ENCODE data around the gene EPSTI1. TPM values are rescaled to one million over a fixed set of nuclear protein-coding genes. Genes with fewer than 3 reads are reported as not detected.
A peak's percentile ranks its signal among the peaks of the same experiment; 100 is the strongest.

The EPSTI1 gene
- total RNA-seq, 1 donor from 2014 or later, result 4.6 TPM

GRCh38 chr13:42836930-42837690, 154.9 kb downstream of the EPSTI1 start:
- TF ChIP-seq, protein P1, sequence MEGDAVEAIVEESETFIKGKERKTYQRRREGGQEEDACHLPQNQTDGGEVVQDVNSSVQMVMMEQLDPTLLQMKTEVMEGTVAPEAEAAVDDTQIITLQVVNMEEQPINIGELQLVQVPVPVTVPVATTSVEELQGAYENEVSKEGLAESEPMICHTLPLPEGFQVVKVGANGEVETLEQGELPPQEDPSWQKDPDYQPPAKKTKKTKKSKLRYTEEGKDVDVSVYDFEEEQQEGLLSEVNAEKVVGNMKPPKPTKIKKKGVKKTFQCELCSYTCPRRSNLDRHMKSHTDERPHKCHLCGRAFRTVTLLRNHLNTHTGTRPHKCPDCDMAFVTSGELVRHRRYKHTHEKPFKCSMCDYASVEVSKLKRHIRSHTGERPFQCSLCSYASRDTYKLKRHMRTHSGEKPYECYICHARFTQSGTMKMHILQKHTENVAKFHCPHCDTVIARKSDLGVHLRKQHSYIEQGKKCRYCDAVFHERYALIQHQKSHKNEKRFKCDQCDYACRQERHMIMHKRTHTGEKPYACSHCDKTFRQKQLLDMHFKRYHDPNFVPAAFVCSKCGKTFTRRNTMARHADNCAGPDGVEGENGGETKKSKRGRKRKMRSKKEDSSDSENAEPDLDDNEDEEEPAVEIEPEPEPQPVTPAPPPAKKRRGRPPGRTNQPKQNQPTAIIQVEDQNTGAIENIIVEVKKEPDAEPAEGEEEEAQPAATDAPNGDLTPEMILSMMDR (conservative IDR thresholded peaks at IDR 0.05; ENCODE audit: low read depth, low read length), result peak; percentile 80
- H3K4me3 ChIP-seq (ENCODE audit: low read depth, low read length), result no peak overlapping the region
- DNase-seq (ENCODE audit: low read depth), result peak; percentile 43

Other genes starting within 250 kb of the EPSTI1 start
- not detected in 2 replicates for gene FAM216B, start 210.7 kb downstream of the EPSTI1 start, total RNA-seq
- 24.0 and 37.5 TPM in 2 replicates for gene DNAJC15, start 31.3 kb upstream of the EPSTI1 start, total RNA-seq